Mesothelial cell of epicardium (in vitro differentiated cells): ENCODE data around the gene AJAP1. TPM values are rescaled to one million over a fixed set of nuclear protein-coding genes. Genes with fewer than 3 reads are reported as not detected.

ENCODE experiments used
- DNase-seq, 2 experiments: peaks; one replicate each; pipeline ENCODE4 v3.0.0; 2021; ENCODE audit warnings: low spot score in 2 of 2; ENCODE audit not compliant: unreplicated experiment in 2 of 2
- H3K27ac Mint-ChIP-seq: 2 replicates; pipeline ENCODE4 v1.8.0; 2021; ENCODE audit warnings: mixed read lengths
- H3K27me3 Mint-ChIP-seq: 2 replicates; pipeline ENCODE4 v1.8.0; 2021; ENCODE audit warnings: low read depth, mixed read lengths
- H3K36me3 Mint-ChIP-seq: 2 replicates; pipeline ENCODE4 v1.8.0; 2021; ENCODE audit warnings: mixed read lengths
- H3K4me1 Mint-ChIP-seq: 2 replicates; pipeline ENCODE4 v1.8.0; 2021; ENCODE audit warnings: mixed read lengths
- H3K4me3 Mint-ChIP-seq: 2 replicates; pipeline ENCODE4 v1.8.0; 2021; ENCODE audit warnings: mild to moderate bottlenecking, moderate library complexity, mixed read lengths
- H3K9me3 Mint-ChIP-seq: 2 replicates; pipeline ENCODE4 v1.8.0; 2021; ENCODE audit warnings: mixed read lengths
- CTCF ChIP-seq: fragments of 200-600 bp; sonication (generic); IDR thresholded peaks from one replicate; pipeline ENCODE4 v1.5.0; 2021; ENCODE audit warnings: antibody characterized with exemption; ENCODE audit not compliant: unreplicated experiment
- total RNA-seq: library from RNA; stranded (reverse); gene quantifications from 3 replicates; pipeline ENCODE4 v1.2.1, GENCODE V29; 2021

Gene AJAP1
- total RNA-seq, 1 donor from 2014 or later, result 2.4 TPM

- Mint-ChIP-seq H3K27me3 (peaks cover 29% of the 10 kb centered on the region), H3K4me3 (no peak overlapping the region), H3K36me3 (peaks cover 3% of the 10 kb centered on the region), H3K27ac (no peak overlapping the region), H3K9me3 (peaks cover 16% of the 10 kb centered on the region), H3K4me1 (no peaks in the 10 kb centered on the region)
- peak; percentile 33 for TF ChIP-seq CTCF
- no peak for DNase-seq
These were observed 171.5 kb downstream of the AJAP1 start for GRCh38 chr1:4825800-4826450.

DNA sequence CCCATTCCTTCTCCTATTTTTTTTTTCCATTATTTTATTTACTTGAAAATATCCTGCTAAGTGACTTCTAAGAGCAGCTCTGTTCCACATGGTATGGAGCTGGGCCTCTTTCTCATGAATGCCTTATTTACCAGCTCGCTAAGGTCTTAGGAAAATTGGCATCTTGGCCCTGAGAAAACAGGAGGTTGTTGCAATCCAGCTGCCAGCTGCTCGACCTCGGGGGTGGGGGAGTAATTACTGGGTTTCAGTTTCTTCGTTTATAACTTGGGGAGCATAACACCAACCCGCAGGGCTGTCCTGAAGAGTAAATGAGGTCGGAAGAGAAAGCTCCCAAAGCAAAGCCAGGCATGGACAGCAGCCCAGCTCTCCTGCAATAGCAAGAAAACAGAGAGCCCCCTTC is 176.3 kb downstream of the AJAP1 start:
- Mint-ChIP-seq H3K4me3 (no peak overlapping the region), H3K9me3 (peaks cover 12% of the 10 kb centered on the region), H3K27me3 (peaks cover 30% of the 10 kb centered on the region), H3K36me3 (no peaks in the 10 kb centered on the region), H3K4me1 (no peaks in the 10 kb centered on the region), H3K27ac (no peak overlapping the region)
- no peak for DNase-seq
- no peak for TF ChIP-seq CTCF

- DNase-seq, result no peak
These were observed 182.2 kb downstream of the AJAP1 start for GRCh38 chr1:4836574-4836973.

GRCh38 chr1:4837031-4837600 is 182.7 kb downstream of the AJAP1 start:
- H3K4me1 Mint-ChIP-seq, result peaks cover 26% of the 10 kb centered on the region
- peaks cover 2% of the 10 kb centered on the region for H3K36me3 Mint-ChIP-seq
- peaks cover 23% of the 10 kb centered on the region for H3K9me3 Mint-ChIP-seq
- H3K27me3 Mint-ChIP-seq, result peaks cover under 1% of the 10 kb centered on the region
- H3K4me3 Mint-ChIP-seq, result no peak overlapping the region
- no peak for TF ChIP-seq CTCF
- H3K27ac Mint-ChIP-seq, result peak overlapping the region; percentile 87
- DNase-seq, result no peak

More at GRCh38 chr1:4836574-4836973, 182.2 kb downstream of the AJAP1 start:
- no peak for TF ChIP-seq CTCF
- Mint-ChIP-seq H3K27me3 (peaks cover 3% of the 10 kb centered on the region), H3K4me3 (no peak overlapping the region), H3K27ac (no peak overlapping the region), H3K9me3 (peaks cover 23% of the 10 kb centered on the region), H3K36me3 (peaks cover 2% of the 10 kb centered on the region), H3K4me1 (peaks cover 26% of the 10 kb centered on the region)

DNA sequence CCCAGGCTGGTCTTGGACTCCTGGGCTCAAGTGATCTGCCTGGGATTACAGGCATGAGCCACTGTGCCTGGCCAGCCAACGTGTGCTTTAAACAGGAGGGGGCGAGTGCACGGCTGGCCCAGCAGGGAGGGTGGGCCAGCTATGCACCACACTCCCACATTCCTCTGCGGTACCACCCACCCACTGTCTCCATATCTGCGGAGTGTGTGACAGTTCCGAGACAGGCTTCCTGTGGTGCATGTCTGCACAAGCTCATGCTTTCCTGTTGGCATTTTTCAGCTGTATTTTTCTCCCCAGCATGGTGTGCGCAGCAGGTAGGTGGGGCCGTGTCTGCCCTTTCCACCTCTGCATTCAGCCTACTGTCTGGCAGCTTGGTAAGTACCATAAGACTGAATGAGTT is 183.3 kb downstream of the AJAP1 start:
- Mint-ChIP-seq H3K4me3 (no peak overlapping the region), H3K27ac (peak overlapping the region; percentile 87), H3K27me3 (no peaks in the 10 kb centered on the region), H3K36me3 (peaks cover 2% of the 10 kb centered on the region), H3K9me3 (peaks cover 23% of the 10 kb centered on the region), H3K4me1 (peaks cover 26% of the 10 kb centered on the region)
- DNase-seq, result no peak
- no peak for TF ChIP-seq CTCF
